GM10248 (cell line): ENCODE results near the gene GTPBP4.

ENCODE experiments used
- CTCF ChIA-PET: fragments of 300-600 bp; sonication (Branson Sonifier 250); formaldehyde crosslinking; extraction: SDS; loops from one replicate; lab custom pipeline; 2021; ENCODE audit warnings: antibody characterized with exemption; lab: Yijun Ruan, JAX
- POLR2A ChIA-PET: fragments of 350-650 bp; sonication (Branson Sonifier 250); formaldehyde crosslinking; extraction: SDS; loops from one replicate; lab custom pipeline; 2020; ENCODE audit warnings: antibody characterized with exemption; lab: Yijun Ruan, JAX
- DNase-seq: peaks from one replicate; pipeline ENCODE4 v3.0.0; 2012; ENCODE audit errors: extremely low spot score
- CTCF ChIP-seq: IDR thresholded peaks from 2 replicates; pipeline ENCODE4 v1.5.1; 2012; ENCODE audit warnings: mild to moderate bottlenecking, low read depth; ENCODE audit errors: extremely low read depth, missing control alignments, control extremely low read depth

The GTPBP4 gene

GRCh38 chr10:963655-964054 lies 24.6 kb upstream of the GTPBP4 start:
- CTCF ChIA-PET: interaction anchor here (1.3 kb wide), 1 partner anchor 8 kb away, joined by 3 read pairs; no protein-coding TSS in a partner anchor
- TF ChIP-seq CTCF: no peak
- no peak for DNase-seq
- POLR2A ChIA-PET: no interaction called here

DNA sequence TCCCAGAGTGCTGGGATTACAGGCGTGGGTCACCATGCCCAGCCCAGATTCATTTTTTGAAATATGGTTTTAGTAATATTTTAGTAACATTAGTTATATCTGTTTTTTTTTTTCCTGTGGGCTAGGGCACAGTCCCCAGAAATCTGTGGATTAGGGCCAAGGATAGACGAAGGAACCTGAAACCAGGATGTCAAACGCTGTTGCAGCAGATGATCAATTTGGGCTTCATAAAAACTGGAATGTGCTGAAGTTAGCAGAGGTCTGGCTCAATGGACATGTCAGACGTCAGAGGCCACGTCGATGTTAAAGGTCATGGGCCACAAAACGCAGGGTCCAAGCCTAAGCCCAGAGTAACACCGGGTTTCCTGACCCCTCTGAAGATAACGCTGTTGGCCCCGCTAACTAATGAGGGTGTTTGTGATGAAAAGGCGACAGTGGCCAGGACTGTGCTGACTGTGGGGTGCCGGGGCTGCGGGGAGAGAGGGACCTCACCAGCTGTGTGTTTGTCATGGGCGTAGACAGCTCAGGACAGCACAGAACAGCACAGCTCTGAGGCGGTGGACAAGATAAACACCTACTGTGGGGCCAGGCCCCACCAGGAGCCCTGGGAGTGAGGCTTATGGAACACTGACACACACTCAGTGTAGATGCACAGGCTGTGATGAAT lies 23.8 kb upstream of the GTPBP4 start:
- POLR2A ChIA-PET: no interaction called here
- no peak for DNase-seq
- no peak for TF ChIP-seq CTCF
- CTCF ChIA-PET: no interaction called here

DNA sequence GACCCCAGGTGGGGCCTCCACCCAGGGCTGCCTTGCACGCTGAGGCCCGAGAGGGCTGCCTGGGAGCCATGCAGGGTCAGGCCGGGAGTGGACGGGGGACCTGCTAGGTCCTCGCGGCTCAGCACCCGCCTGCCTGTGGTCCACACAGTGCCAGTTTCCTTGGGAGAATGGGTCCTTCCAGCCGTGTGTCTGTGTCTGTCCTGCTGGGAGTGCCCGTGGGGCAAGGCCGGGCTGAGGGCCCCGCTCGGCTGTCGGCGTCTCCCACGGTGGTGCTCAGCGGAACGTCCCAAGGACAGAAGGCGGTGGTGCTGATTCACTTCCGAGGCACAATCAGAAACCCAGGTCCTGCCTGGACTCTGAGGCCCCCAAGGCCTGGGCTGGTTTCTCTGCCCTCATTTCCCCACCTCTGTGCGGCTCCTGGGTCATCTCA lies 23.2 kb upstream of the GTPBP4 start:
- POLR2A ChIA-PET: no interaction called here
- TF ChIP-seq CTCF: no peak
- CTCF ChIA-PET: interaction anchor here (1.2 kb wide), 1 partner anchor 8 kb away, joined by 3 read pairs; no protein-coding TSS in a partner anchor
- DNase-seq: no peak

DNA sequence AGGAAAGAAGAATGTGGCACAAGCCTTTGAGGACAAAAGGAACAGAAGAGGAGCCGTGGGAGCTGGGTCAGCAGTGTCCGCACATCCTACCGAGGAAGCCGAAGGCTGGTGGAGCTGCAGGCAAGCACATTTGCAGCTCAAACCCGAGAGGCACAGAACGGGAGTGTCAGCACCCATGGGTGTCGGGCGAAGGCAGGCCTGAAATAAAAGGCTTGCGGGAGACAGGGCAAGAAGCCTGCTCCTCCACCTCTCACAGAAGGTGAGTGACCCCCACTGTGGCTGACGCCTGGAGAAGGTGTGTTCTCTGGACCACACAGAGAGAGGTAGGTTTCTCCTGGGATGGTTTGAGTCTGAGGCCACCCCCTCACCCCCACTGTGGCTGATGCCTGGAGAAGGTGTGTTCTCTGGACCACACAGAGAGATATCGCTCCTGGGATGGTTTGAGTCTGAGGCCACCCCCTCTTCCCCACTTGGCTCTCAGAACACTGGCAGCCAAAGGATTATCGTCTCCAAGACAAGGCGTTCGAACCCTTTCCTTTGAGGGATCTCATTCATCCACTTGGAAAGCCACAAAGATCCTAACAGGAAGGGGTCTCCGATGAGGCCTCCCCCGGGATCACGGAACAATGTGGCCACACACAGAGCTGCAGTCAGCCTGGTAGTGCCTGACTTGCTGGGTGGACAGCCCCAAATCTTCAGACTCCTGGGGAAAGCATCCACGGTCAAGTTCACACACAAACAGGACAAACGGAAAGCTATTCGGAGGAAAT lies 21.6 kb upstream of the GTPBP4 start:
- ChIA-PET CTCF (interaction anchor here (1.2 kb wide), 1 partner anchor 9 kb away, joined by 3 read pairs; no protein-coding TSS in a partner anchor), POLR2A (no interaction called here)
- no peak for DNase-seq
- no peak for TF ChIP-seq CTCF

DNA sequence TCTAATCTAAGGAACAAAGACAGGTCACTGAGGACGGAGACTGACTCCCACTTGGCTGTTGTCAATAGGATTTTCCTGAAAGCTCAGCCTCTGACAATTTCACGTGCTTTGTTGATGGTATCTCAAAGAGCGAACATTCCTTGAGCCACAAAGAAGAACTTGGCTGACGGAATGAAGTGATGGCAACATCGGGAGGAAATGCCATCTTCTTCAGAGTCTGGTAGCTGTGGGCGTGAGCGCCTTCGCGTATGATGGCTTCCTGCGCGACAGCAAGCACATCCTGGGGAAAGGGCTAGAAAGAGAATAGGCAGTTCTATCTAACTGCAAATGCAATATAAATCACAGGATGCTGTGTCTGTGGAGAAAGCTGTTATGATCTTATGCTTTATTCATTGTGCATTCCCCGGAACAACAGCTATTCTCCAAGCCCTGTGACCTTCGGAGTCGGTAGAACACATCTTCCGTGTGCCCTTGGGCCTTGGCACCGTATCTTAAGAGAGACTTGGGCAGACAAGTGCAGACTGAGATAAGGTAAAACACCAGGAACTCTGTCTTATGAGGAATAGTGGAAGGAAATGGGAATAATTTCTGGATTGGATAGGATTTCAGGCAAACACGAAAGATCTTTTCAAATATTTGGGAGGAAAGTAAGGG lies 19.6 kb upstream of the GTPBP4 start:
- POLR2A ChIA-PET: no interaction called here
- TF ChIP-seq CTCF: no peak
- DNase-seq: no peak
- CTCF ChIA-PET: interaction anchor here (1.5 kb wide), 1 partner anchor 23 kb away, joined by 3 read pairs; no protein-coding TSS in a partner anchor

GRCh38 chr10:969473-970150 lies 18.6 kb upstream of the GTPBP4 start:
- ChIA-PET CTCF (interaction anchor here (1.5 kb wide), 1 partner anchor 24 kb away, joined by 3 read pairs; no protein-coding TSS in a partner anchor), POLR2A (no interaction called here)
- no peak for TF ChIP-seq CTCF
- DNase-seq: no peak
